ENCODE results near the gene LCOR.

- no peak for TF ChIP-seq NFE2 (CRISPR knock-in tag; IDR thresholded peaks at IDR 0.05)
- no peak for TF ChIP-seq ZNF839 (CRISPR knock-in tag; IDR thresholded peaks at IDR 0.05; ENCODE audit: borderline replicate concordance)
- no peak for TF ChIP-seq SNAI1 (CRISPR knock-in tag; IDR thresholded peaks at IDR 0.05; ENCODE audit: borderline replicate concordance)
- TF ChIP-seq, protein P1, sequence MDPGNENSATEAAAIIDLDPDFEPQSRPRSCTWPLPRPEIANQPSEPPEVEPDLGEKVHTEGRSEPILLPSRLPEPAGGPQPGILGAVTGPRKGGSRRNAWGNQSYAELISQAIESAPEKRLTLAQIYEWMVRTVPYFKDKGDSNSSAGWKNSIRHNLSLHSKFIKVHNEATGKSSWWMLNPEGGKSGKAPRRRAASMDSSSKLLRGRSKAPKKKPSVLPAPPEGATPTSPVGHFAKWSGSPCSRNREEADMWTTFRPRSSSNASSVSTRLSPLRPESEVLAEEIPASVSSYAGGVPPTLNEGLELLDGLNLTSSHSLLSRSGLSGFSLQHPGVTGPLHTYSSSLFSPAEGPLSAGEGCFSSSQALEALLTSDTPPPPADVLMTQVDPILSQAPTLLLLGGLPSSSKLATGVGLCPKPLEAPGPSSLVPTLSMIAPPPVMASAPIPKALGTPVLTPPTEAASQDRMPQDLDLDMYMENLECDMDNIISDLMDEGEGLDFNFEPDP (CRISPR knock-in tag; conservative IDR thresholded peaks at IDR 0.05): no peak
- TF ChIP-seq BCL6 (CRISPR knock-in tag; IDR thresholded peaks at IDR 0.05): no peak
- TF ChIP-seq CEBPB (IDR thresholded peaks at IDR 0.05; ENCODE audit: borderline replicate concordance, low read depth, low read length): no peak
- TF ChIP-seq ZNF235 (CRISPR knock-in tag; IDR thresholded peaks at IDR 0.05; ENCODE audit: borderline replicate concordance): no peak
- TF ChIP-seq CREB1 (IDR thresholded peaks at IDR 0.05): no peak
- TF ChIP-seq CREB1 (CRISPR knock-in tag; IDR thresholded peaks at IDR 0.05): no peak
- no peak for TF ChIP-seq KLF16 (CRISPR knock-in tag; IDR thresholded peaks at IDR 0.05)
- TF ChIP-seq, protein P2, sequence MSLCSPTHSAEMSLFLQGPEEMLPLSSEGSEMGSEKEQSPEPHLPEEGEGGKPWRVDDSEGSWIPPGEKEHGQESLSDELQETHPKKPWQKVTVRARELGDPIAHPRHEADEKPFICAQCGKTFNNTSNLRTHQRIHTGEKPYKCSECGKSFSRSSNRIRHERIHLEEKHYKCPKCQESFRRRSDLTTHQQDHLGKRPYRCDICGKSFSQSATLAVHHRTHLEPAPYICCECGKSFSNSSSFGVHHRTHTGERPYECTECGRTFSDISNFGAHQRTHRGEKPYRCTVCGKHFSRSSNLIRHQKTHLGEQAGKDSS (CRISPR knock-in tag; IDR thresholded peaks at IDR 0.05; ENCODE audit: borderline replicate concordance, low read depth): no peak
- TF ChIP-seq CTCF (CRISPR knock-in tag; IDR thresholded peaks at IDR 0.05): no peak
- TF ChIP-seq SNAPC5 (CRISPR knock-in tag; IDR thresholded peaks at IDR 0.05; ENCODE audit: borderline replicate concordance): no peak
Measured at GRCh38 chr10:97042716-97043562, 210.8 kb downstream of the LCOR start.
